Fibroblast of skin of right quadriceps (primary cell): ENCODE data around the gene EFCAB5.
A peak's percentile ranks its signal among the peaks of the same experiment; 100 is the strongest.
"Not testable (repeated sequence)": the region's sequence is repeated elsewhere in the genome, so short reads cannot be mapped to it uniquely, and the experiment has no call there.

Experiments used
- DNase-seq: peaks from one replicate; pipeline ENCODE4 v3.0.0-alpha.2; 2013

EFCAB5 gene

GRCh38 chr17:29941334-29941733 is at the start of gene EFCAB5:
Gene EFCAB5, plus strand, starts transcription at chr17:29941634. Its CDS starts 163 bp downstream, at chr17:29941797.
- DNase-seq: no peak

GRCh38 chr17:29892201-29892600 is 49.2 kb upstream of the EFCAB5 start:
- no peak for DNase-seq

DNA sequence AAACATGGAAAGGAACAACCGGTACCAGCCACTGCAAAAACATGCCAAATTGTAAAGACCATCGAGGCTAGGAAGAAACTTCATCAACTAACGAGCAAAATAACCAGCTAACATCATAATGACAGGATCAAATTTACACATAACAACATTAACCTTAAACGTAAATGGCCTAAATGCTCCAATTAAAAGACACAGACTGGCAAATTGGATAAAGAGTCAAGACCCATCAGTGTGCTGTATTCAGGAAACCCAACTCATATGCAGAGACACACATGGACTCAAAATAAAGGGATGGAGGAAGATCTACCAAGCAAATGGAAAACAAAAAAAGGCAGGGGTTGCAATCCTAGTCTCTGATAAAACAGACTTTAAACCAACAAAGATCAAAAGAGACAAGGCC is 44.3 kb upstream of the EFCAB5 start:
- not testable (repeated sequence) for DNase-seq

GRCh38 chr17:29903471-29903870 is 38.0 kb upstream of the EFCAB5 start:
- DNase-seq: no peak

DNA sequence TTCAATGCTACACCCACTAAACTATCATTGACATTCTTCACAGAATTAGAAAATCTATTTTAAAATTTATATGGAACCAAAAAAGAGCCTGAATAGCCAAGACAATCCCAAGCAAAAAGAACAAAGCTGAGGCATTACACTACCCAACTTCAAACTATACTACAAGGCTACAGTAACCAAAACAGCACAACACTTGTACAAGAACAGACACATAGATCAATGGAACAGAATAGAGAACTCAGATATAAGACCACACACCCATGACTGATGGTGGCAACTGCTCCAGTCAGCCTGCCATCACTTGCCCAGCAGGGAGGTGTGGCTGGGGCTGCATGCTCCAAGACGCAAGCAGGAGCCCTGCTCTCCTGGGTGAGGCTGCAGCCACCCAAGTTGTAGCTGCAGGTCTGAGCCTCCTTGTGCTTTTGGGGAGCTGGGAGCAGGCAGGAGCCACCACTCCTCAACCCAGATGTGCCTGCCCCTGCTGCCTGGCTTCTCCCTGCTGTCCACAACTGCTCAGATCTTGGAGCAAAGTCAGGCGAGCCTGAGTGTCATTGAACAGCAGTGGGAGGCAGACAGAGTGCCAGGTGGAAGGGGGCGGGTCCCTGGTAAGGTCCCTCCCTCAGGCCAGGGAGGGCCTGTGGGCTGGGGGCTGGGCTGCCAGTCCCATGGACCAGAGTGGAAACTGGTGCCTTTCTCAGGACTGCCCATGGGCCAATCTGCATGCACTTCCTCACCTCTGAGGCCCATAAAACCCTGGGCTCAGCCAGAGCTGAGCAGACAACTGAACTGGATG is 36.2 kb upstream of the EFCAB5 start:
- DNase-seq: no peak

- DNase-seq: no peak
Observed at GRCh38 chr17:29905879-29906167, 35.6 kb upstream of the EFCAB5 start.

DNA sequence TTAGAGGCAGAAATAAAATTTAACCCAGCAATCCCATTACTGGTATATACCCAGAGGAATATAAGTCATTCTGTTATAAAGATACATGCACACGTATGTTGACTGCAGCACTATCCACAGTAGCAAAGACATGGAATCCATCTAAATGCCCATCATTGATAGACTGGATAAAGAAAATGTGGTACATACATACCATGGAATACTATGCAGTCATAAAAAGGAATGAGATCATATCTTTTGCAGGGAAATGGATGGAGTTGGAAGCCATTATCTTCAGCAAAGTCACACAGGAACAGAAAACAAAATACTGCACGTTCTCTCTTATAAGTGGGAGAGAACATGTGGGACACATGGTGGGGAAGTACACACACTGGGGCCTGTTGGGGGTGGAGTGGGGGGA is 34.5 kb upstream of the EFCAB5 start:
- no peak for DNase-seq

DNA sequence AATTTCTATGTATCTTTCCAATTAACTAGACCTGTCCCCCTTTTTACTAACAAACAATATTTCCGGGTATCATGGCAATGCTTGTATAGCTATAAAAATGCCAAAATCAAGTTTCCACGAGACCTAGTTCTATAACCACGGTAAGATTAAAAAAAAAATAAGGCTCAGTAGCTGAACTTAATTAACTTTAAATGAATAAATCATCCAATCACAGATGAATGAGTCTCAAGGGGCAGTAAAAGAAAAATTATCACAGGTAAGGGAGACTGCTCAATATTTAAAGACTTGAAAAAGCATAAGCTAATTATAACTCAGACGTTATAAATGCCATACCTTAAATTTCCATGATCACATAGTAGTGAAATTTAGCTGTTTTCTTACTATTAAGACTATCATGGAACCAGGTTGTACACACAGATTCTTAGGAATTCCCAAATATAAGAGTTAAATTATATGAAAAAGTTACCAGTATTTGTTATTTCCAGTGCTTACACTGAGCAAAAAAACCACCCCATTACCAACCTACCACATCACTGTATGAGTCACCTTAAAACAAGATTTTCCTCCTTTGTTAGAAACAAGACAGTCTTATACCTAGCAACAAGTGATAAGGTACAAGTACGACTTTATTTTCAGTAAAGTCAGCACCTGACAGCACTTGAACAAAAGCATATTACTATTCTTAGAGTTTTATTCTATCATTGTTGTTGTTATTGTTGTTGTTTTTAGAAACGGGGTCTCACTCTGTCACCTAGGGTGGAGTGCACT is 32.0 kb upstream of the EFCAB5 start:
- no peak for DNase-seq

GRCh38 chr17:29911641-29912177 is 29.7 kb upstream of the EFCAB5 start:
- peak; percentile 6 for DNase-seq

GRCh38 chr17:29914819-29915537 is 26.5 kb upstream of the EFCAB5 start:
- no peak for DNase-seq

GRCh38 chr17:29918016-29918415 is 23.4 kb upstream of the EFCAB5 start:
- no peak for DNase-seq

GRCh38 chr17:29918922-29919856 is 22.2 kb upstream of the EFCAB5 start:
- peak; percentile 68 for DNase-seq

DNA sequence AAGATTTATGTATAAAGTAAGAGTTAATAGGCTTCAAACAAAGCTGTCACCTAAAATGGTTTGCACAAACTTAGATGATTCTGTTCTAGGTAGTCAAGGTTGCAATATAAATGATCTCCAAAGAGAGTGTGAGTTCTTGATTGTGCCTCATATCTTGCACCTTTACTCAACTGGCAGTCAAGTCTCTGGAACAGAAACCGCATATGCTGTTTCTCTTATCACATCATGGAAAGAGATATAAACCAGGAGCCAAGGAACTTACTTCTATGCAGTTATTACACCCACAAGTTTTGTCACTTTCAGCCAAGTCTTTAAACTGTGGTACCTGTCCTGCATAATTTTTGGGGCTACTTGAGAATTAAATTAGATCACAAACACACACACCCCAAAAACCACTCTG is 16.6 kb upstream of the EFCAB5 start:
- DNase-seq: no peak

- DNase-seq: no peak
Observed at GRCh38 chr17:29927546-29927945, 13.9 kb upstream of the EFCAB5 start.

DNA sequence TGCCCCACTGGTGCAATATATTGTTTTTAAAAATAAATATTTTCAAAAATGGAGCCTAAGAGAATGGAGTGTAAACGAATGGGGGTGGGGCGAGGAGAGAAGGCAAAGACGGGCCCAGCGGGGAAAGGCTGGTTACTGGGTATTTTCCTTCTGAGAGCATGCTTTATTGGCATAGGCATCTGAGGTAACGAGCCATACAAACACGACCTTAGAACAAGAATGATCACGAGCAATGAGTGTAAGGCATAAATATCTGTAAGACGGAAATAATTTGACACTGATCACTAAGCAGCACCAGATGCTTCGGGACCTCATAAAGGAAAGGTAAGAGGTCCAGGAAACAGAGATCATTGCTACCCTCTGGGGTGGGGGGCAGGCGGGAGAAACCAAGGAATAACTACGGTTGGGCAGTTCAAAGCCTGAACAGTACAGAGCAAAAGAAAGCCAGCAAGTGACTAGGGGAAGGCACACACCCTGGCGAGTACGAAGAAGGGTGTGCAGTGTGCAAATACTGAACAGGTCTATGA is 12.4 kb upstream of the EFCAB5 start:
- peak; percentile 34 for DNase-seq

DNA sequence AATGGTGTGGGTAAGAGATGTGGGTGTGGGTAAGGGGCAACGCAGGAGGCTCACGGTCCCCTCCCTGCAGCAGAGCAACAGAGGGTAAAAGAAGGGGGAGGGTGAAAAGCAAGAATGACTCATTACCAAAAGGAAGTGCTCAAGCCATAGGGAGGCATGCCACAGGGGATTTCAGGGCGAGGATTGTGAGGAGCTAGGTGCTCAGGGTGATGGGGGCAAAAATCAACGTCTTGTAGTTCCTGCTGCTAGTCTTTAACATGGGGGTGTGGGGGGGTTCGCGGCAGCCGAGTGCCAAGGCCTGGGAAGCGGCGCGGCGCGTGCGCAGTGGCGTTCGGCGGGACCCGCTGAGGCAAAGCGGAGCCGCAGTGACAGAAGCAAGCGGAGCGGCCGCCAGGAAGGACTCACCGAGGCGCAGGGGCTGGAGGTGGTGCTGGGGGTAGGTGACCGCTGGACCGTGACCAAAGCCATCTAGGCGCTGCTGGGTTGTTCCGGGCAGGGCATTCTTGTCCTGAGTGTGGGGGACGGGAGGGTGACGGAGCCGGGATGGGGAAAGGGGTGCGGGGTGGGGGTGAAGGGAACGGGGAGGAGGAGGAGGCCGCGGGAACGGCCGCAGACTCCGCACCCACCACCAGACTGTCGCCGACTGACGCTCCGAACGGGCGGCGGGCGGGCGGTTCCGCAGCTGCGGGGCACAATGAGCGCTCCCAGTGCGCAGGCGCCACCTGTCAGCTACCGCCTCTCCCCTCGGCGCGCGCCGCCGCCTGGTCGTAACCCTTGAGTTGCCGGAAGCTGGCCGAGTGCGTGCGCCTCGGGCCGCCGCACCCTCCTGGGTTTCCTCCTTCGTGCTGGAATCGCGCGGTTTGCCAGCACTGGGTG is 11.7 kb upstream of the EFCAB5 start, which contains the start of gene SSH2:
Gene SSH2 (minus strand): TSS at position 696 of the 876 bp plus-strand sequence. CDS start 228 bp downstream, at position 468.
- peak; percentile 83 for DNase-seq

- no peak for DNase-seq
Observed at GRCh38 chr17:29930409-29931010, 10.9 kb upstream of the EFCAB5 start.

DNA sequence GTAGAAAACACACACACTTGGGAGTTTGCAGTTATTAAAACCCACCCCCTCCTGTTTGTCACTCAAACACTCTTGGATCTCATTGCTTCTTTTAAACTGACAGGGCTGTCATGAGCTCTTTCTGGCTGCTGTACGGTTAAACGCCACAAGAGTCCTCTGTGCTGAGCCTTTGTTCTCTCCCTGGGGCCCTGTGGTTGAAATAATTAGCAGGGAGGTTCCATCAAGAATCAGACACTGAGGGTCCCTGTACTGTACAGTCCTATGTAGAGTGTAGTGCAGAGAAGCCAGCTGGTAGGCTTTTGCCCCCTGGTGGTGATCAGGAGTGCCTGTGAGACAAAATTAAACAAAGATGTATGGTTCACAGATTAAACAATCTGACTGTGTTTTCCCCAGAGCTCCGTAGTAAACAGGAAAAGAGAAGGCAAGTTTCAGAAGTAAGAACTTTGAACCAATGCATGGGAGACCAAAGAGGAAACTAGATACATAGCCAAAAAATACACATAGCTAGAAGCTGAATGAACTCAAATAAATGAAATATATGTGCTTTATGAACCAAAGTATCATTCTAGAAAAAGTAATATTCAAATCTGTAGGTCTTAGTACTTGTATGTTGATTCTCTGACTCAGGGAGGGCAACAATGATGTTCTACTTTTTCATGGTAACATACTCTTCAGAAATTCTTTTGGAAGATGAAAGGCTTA is 10.1 kb upstream of the EFCAB5 start:
- DNase-seq: peak; percentile 85

DNA sequence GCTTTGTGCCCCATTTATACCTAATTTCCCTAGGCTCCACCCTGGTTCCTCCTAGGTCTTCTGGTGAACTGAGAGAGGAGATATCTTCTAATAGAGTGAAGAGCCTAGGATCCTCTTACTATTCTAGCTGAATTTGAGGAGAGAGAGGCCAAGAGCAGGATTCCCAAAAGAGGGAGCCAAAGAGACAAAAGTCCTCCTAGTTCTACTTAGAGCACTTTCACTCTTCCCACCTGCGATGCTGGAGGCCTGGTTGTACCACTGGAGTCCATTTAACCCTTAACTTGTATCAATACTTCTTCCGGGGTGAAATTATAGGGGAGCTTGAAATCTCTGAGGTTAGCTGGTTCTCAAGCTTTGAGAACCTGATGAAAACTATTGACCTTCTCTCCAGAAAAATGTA is 8.1 kb upstream of the EFCAB5 start:
- peak; percentile 20 for DNase-seq

DNA sequence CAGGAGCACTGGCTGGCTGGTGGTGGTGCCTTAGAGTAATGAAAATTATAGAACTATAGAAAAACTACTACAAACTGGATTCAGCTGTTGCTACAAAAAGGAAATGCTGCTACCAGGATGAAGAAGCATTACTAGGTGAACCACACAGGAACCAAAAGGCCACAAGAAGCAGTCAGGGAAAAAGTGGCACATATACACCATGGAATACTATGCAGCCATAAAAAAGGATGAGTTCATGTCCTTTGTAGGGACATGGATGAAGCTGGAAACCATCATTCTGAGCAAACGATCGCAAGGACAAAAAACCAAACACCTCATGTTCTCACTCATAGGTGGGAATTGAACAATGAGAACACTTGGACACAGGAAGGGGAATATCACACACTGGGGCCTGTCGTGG is 5.5 kb upstream of the EFCAB5 start:
- not testable (repeated sequence) for DNase-seq
